ENCODE results near the gene ABCA7. TPM values are rescaled to one million over a fixed set of nuclear protein-coding genes. Genes with fewer than 3 reads are reported as not detected.
"Not testable (repeated sequence)": the region's sequence is repeated elsewhere in the genome, so short reads cannot be mapped to it uniquely, and the experiment has no call there.

The ABCA7 gene
- total RNA-seq, 1 donor from 2014 or later, result 16.3 TPM

DNA sequence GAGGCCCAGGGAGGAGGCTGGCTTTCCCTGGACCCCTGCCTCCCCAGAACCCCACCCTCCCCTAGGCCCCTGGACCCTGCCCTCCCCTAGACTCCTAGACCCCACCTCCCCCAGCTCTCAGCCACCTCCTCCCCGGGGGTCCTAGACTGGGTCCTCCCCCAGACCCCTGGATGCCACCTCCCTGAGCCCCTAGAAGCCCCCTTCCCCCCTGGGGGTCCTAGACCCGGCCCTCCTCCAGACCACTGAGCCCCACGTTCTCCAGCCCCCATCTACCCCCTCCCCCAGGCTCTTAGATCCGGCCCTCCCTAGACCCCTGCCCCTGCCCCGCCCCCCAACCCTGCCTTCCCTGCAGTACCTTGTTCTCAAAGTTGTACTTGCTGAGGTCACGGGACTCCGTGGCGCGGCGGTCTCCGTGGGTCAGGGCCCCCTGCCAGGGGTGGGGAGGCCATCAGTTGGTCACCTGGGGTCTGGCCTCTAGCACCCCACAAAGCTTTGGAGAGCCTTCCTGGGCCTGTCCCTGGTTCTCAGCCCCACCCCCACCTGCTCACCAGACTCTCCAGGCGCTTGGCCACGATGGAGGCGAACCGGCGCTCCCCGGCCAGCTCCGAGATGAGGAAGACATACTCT is 71.8 kb downstream of the ABCA7 start:
- Mint-ChIP-seq H3K27me3 (ENCODE audit: low read depth) (no peaks in the 10 kb centered on the region), H3K27ac (ENCODE audit: unreplicated experiment) (no peak overlapping the region), H3K9me3 (no peaks in the 10 kb centered on the region), H3K36me3 (ENCODE audit: low read depth) (no peaks in the 10 kb centered on the region), H3K4me3 (no peak overlapping the region), H3K4me1 (no peaks in the 10 kb centered on the region)
- DNase-seq (ENCODE audit: low read depth, low spot score), result no peak
- TF ChIP-seq, protein P1, sequence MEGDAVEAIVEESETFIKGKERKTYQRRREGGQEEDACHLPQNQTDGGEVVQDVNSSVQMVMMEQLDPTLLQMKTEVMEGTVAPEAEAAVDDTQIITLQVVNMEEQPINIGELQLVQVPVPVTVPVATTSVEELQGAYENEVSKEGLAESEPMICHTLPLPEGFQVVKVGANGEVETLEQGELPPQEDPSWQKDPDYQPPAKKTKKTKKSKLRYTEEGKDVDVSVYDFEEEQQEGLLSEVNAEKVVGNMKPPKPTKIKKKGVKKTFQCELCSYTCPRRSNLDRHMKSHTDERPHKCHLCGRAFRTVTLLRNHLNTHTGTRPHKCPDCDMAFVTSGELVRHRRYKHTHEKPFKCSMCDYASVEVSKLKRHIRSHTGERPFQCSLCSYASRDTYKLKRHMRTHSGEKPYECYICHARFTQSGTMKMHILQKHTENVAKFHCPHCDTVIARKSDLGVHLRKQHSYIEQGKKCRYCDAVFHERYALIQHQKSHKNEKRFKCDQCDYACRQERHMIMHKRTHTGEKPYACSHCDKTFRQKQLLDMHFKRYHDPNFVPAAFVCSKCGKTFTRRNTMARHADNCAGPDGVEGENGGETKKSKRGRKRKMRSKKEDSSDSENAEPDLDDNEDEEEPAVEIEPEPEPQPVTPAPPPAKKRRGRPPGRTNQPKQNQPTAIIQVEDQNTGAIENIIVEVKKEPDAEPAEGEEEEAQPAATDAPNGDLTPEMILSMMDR (conservative IDR thresholded peaks at IDR 0.05), result no peak

DNA sequence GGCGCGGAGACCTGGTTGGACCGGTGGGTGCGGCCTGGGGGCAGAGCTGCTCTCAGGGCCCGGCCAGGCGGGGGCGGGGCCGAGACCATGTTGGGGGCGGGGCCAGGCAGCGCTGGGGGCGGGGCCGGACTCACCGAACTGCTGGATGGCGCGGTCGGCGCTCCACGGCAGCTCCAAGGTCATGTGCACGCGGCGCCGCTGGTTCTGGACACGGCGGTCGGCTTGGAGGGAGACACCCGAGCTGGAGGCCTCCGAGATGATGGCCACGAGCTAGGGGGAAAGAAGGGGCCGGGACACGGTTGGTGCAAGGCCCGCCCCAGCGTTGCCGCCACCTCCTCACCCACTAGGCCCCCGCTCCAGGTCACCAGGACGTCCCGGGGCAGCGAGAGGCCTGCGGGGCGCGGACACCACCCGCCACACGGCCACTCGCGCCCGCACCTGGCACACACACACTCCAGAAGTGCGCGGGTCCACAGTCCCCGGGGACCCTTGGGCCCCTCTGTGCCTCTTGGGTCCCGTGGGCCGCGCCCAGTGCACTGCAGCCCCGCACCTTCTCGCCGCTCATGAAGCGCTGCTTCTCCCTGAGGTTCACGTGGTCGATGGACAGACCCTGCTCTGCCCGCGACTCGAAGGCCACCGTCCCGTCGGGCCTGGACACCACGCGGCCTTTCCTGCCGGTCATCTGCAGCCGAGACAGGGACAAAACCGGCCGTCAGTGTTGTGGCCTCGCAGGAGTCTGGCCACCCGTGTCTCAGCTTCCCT is 72.5 kb downstream of the ABCA7 start:
- Mint-ChIP-seq H3K4me1 (no peaks in the 10 kb centered on the region), H3K36me3 (ENCODE audit: low read depth) (no peaks in the 10 kb centered on the region), H3K9me3 (no peaks in the 10 kb centered on the region), H3K27ac (ENCODE audit: unreplicated experiment) (no peak overlapping the region), H3K4me3 (no peak overlapping the region), H3K27me3 (ENCODE audit: low read depth) (no peaks in the 10 kb centered on the region)
- TF ChIP-seq, protein P1 (conservative IDR thresholded peaks at IDR 0.05), result no peak
- DNase-seq (ENCODE audit: low read depth, low spot score), result no peak

DNA sequence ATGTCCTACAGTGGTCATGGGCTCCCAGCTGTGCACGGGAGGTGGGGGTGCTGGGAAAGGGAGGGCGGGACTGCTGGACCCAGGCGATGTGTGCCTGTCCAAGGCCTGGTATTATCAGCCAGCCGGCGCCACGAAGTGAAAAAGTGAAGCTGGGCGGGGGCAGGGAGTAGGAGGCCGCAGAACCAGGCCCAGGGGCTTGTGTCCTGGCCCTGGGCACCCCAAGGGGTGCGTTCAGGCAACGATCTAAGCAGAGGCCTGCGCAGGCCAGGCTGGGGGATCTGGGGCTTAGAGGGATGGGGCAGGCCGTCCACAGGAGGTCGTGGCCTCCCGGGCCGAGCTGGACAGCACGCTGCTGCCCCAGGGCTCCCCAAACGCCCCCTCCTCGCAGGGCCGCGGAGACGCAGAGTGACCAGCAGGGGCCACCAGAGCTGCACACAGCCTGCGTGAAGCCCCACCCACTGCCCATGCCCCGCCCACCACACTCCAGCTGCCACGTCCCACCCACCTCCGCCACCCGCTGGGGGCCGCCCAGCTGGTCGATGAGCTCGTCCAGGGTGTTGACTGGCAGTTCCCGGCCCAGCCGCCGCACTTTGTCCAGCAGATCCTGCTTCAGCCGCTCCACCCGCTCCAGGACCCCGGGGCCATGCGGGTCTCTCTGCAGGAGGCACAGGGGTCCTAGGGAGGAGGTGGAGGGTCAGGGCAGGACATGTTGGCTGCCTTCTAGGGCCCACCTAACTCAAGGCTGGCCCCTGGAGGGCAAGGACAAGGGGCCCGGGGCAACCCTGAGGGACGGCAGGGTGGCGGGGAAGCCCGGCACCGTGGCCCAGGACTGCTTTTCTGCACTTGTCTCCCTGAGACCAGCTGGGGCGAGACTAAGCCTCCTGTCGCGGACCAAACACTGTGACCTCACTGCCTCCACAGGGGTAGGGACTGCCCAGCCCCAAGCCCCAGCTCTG is 73.4 kb downstream of the ABCA7 start:
- no peaks in the 10 kb centered on the region for H3K9me3 Mint-ChIP-seq

DNA sequence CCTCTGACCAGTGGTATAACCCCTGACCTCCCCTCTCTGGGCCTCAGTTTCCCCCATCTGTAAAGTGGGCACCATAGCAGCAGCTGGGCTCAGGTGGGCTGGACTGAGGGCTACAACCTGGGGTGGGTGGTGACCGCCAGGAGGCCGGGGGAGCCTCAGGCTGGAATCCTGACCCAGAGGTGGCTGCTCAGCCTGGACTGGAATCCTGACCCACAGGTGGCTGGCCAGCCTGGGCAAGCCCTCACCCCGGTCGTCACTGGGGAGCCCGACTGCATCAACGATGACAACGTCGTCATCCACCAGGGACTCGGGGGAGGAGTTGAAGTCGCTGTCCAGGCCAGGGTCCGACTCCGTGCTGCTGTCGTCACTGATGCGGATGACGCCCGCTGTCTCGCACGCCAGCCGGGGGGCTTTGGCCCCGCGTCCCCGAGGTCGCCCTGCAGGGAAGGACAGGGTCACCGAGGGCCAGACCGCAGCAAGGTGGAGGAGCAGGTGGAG is 74.1 kb downstream of the ABCA7 start:
- TF ChIP-seq, protein P1 (conservative IDR thresholded peaks at IDR 0.05), result no peak
- Mint-ChIP-seq H3K36me3 (ENCODE audit: low read depth) (no peaks in the 10 kb centered on the region), H3K27me3 (ENCODE audit: low read depth) (no peaks in the 10 kb centered on the region), H3K4me1 (no peaks in the 10 kb centered on the region), H3K9me3 (no peaks in the 10 kb centered on the region), H3K4me3 (no peak overlapping the region), H3K27ac (ENCODE audit: unreplicated experiment) (no peak overlapping the region)
- DNase-seq (ENCODE audit: low read depth, low spot score), result no peak

More for the DNA sequence above, 73.4 kb downstream of the ABCA7 start:
- Mint-ChIP-seq H3K36me3 (ENCODE audit: low read depth) (no peaks in the 10 kb centered on the region), H3K27me3 (ENCODE audit: low read depth) (no peaks in the 10 kb centered on the region), H3K4me1 (no peaks in the 10 kb centered on the region), H3K4me3 (peak overlapping the region; percentile 19), H3K27ac (ENCODE audit: unreplicated experiment) (no peak overlapping the region)
- peak; percentile 95 for DNase-seq (ENCODE audit: low read depth, low spot score)
- TF ChIP-seq, protein P1 (conservative IDR thresholded peaks at IDR 0.05), result peak; percentile 94

DNA sequence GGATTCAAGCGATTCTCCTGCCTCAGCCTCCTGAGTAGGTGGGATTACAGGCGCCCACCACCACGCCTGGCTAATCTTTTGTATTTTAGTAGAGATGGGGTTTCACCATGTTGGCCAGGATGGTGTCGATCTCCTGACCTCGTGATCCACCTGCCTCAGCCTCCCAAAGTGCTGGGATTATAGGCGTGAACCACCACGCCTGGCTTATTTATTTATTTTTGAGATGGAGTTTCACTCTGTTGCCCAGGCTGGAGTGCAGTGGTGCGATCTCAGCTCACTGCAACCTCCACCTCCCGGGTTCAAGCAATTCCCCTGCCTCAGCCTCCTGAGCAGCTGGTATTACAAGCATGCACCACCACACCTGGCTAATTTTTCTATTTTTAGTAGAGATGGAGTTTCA is 74.8 kb downstream of the ABCA7 start:
- H3K9me3 Mint-ChIP-seq; H3K4me1 Mint-ChIP-seq; DNase-seq (ENCODE audit: low read depth, low spot score); H3K27ac Mint-ChIP-seq (ENCODE audit: unreplicated experiment); H3K36me3 Mint-ChIP-seq (ENCODE audit: low read depth); H3K27me3 Mint-ChIP-seq (ENCODE audit: low read depth); H3K4me3 Mint-ChIP-seq: not testable (repeated sequence)

Other genes starting within 250 kb of the ABCA7 start
- gene PTBP1, start 242.7 kb upstream of the ABCA7 start, total RNA-seq, result 674 and 701 TPM in 2 replicates
- gene PLPPR3, start 218.2 kb upstream of the ABCA7 start, total RNA-seq, result 46.3 and 50.9 TPM in 2 replicates
- gene AZU1, start 212.3 kb upstream of the ABCA7 start, total RNA-seq, result 0.30 and 0.68 TPM in 2 replicates
- not detected in 2 replicates for gene PRTN3, start 199.1 kb upstream of the ABCA7 start, total RNA-seq
- gene ELANE, start 187.8 kb upstream of the ABCA7 start, total RNA-seq, result not detected in 2 replicates
- not detected in 2 replicates for gene CFD, start 180.4 kb upstream of the ABCA7 start, total RNA-seq
- gene MED16, start 146.9 kb upstream of the ABCA7 start, total RNA-seq, result 73.9 and 77.7 TPM in 2 replicates
- not detected in 2 replicates for gene RNU6-9, start 146.6 kb upstream of the ABCA7 start, total RNA-seq
- 47.7 and 50.9 TPM in 2 replicates for gene R3HDM4, start 126.9 kb upstream of the ABCA7 start, total RNA-seq
- gene KISS1R, start 122.8 kb upstream of the ABCA7 start, total RNA-seq, result 2.2 and 2.4 TPM in 2 replicates
- gene ARID3A, start 114.1 kb upstream of the ABCA7 start, total RNA-seq, result 48.4 and 58.9 TPM in 2 replicates
- 65.2 and 67.4 TPM in 2 replicates for gene WDR18, start 55.8 kb upstream of the ABCA7 start, total RNA-seq
- 0.12 TPM in 1 of 2 replicates, not detected in the other for gene GRIN3B, start 39.7 kb upstream of the ABCA7 start, total RNA-seq
- gene TMEM259, start 19.0 kb upstream of the ABCA7 start, total RNA-seq, result 164 and 170 TPM in 2 replicates
- not detected in 2 replicates for gene RNU6-2, start 18.6 kb upstream of the ABCA7 start, total RNA-seq
- gene CNN2, start 13.5 kb upstream of the ABCA7 start, total RNA-seq, result 140 and 141 TPM in 2 replicates
- gene ARHGAP45, start 27.1 kb downstream of the ABCA7 start, total RNA-seq, result 1.6 and 1.7 TPM in 2 replicates
- gene POLR2E, start 55.3 kb downstream of the ABCA7 start, total RNA-seq, result 256 and 257 TPM in 2 replicates
- gene GPX4, start 63.9 kb downstream of the ABCA7 start, total RNA-seq, result 300 and 313 TPM in 2 replicates
- gene SBNO2, start 134.2 kb downstream of the ABCA7 start, total RNA-seq, result 28.0 and 32.5 TPM in 2 replicates
- gene STK11, start 165.7 kb downstream of the ABCA7 start, total RNA-seq, result 55.8 and 60.2 TPM in 2 replicates
- 26.2 and 27.1 TPM in 2 replicates for gene CBARP, start 197.9 kb downstream of the ABCA7 start, total RNA-seq
- 140 and 141 TPM in 2 replicates for gene ATP5F1D, start 201.6 kb downstream of the ABCA7 start, total RNA-seq
- 177 and 187 TPM in 2 replicates for gene MIDN, start 208.5 kb downstream of the ABCA7 start, total RNA-seq
- gene CIRBP, start 229.2 kb downstream of the ABCA7 start, total RNA-seq, result 414 and 421 TPM in 2 replicates
- 33.3 and 36.6 TPM in 2 replicates for gene FAM174C, start 235.4 kb downstream of the ABCA7 start, total RNA-seq
- 28.0 and 31.0 TPM in 2 replicates for gene EFNA2, start 245.8 kb downstream of the ABCA7 start, total RNA-seq

All from neural crest cell (in vitro differentiated cells).